Activated naive CD4-positive, alpha-beta T cell (primary cell): ENCODE results near the gene STK24.

Experiments used
- DNase-seq, 4 experiments: peaks; one replicate each; lab custom pipeline; 2025; lab: John Stamatoyannopoulos, UW

The STK24 gene

DNA sequence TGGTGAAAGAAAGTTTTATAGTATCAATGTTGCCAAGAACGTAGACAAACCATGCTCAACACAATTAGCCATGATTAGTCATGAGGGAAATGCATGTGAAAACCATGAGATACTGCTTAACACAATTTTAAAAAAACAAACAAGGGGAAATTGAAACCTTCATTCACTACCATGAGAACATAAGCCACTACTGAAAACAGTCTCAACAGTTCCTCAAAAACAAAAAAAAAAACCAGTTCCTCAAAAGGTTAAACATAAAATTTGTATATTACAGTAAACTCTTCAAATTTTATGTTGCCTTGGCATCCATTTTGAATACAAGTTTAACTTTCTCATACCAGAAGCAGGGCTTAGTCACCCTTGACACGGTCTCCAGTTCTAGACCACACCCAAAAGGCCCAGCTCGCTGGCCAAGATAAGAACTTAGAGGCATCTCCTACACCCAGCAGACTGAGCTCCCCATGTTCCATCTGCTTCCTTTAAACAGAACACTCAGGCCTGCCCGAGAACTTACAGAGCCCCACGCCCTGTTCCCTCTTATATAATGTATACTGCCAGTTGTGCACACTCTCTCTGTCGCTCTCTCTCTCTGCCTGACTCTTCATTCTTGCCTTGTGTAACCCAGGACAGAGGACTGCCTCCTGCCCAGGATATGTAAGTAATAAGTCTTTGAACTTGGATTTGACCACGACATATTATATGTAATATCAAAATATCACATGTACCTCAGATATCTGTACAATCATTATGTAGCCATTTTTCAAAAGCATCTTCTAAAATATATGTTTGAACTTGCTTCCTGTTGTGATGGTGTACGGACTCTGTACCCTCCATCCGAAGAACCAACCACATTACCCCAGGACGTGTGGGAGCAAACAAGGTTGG, 67.4 kb downstream of the STK24 start:
- DNase-seq, result no peak

DNA sequence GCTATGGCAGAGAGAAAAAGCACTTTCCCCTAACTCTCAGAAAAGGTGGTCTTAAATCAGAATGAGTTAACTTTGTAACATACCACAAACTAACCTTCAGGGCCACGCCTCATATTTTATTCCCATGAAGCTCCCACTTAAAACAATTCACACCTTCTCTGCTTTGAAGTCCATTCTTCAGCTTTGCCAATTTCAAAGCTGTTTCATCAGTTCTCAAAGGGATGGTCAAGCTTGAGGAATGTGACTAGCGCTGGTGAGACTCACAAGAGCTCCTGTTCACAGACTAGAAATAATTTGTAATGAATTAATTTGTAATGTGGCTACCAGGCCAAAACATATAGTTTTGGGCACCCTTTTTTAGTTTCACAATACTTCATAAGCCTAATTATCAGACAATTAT, 68.2 kb downstream of the STK24 start:
- no peak for DNase-seq

DNA sequence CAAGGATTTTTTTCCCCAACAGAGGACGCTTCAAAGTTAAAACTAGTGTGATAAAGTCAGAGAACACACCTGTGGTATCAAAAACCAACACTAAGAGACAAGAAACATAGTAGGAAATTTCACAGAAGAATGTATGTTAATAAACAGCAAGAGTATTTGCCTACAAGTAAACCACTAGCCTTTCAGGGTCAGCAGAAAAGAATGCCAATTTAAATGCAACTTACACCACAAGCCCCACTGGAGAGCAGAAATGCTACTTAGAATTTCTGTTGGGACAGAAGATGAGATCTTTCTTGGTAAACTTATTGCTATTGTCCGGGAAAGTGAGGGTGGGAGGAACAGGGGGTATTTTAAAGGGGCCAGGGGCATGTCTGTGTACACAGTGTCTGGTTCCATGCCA, 68.6 kb downstream of the STK24 start:
- no peak for DNase-seq

DNA sequence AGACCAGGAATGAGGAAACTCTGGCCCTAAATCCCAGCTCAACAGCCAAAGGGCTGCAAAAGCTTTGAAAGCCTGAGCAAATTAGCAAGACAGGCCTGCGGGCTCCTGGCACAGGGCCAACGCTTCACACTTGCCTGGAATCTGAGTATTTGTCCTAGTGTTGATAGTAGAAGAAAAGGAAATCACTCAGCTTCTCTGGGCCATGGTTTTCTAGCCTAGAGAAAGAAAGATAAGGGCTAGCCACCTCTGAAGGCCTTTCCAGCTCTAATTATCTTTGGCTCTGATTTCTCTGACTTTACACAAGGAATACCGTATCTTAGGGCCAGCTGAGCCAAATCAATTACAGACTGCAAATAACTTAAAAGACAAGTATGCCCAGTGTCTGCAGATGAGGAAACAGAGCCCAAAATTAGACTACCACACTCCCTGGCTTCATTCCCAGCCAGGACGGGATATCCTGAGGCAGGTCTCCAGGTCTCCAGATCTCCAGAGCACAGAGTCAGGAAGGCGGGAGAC, 69.6 kb downstream of the STK24 start:
- DNase-seq, result no peak

DNA sequence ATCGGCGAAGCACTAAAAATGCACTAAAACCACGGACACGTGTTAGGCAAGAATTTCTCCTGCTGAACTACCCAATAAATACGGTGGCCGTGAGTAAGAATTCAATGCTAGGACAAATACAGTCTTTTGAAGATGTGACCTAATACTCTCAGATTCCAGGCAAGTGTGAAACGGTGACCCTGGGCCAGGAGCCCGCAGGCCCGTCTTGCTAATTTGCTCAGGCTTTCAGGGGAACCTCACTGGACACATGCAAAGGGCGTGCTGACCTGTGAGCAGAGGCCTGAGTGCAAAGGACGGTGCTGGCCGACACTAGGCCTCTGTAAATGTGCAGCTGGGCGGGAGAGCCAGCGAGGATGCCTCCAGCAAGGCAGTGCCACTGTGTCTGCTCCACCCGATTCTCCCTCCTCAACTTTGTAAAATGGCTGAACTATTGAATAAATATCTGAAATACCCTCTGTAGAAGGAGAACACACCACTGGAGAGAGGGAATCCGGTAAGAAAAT, 70.1 kb downstream of the STK24 start:
- DNase-seq, result no peak

DNA sequence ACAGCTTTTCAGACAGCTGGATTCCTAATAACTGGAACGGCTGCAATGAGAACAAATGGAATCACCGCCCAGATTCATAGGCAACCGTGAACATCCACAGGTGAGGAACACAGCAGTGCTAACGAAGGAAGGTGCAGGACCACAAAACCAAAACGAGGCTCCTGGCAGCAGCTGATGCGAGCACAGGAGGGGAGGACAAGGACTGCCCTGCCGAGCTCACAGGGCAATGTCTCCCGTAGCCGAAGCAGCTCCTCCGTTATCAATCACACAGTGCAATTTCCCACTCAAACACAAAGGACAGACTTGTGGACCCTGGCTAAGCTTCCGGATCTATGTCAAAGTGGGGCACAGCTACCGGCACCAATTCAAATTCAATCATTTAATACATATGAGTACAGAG, 70.6 kb downstream of the STK24 start:
- DNase-seq, result no peak

DNA sequence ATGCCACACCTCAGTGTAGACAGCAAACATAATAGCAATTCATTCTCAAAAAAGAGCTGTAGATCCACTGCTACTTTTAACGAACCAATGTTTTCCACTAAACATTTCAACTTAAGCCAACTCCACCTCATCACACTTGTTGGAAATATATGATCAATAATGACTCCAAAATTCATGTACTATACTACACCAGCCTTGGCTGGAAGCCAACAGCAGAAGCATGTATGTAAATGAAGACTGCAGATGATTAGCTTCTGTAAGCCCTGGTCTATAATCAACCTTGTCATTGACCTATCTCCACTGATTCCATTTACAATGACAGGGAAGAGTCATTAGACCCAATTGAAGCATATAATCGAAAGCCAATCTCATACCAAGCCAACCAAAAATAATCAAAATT, 71.7 kb downstream of the STK24 start:
- DNase-seq, result no peak

DNA sequence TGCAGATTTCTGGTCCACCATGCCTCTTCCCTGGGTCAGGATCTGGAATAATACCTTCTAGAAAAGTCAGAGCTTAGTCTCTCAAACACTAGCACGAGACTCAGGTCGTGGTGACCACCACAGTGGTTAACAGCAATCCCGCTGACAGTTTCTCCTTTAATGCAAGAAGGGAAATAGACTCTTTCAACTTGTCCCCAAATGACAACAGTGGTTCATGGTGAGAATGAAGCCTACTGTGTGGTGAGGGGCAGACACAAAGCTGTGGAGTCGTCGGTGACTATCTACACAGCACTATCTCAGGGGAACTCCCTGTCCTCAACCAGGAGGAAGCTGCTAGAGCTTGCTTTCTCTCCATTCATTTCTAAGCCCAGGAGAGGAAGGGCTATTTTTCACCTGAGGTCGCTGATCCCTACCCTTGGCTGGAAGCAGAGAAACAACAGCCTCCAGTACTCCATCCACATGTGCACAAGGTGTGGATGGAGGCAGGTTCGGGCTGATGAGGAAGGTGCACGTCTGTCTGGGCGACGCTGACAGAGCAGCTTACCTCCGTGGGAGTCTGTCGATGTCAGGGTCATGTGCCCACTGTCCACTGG, 72.4 kb downstream of the STK24 start:
- no peak for DNase-seq

DNA sequence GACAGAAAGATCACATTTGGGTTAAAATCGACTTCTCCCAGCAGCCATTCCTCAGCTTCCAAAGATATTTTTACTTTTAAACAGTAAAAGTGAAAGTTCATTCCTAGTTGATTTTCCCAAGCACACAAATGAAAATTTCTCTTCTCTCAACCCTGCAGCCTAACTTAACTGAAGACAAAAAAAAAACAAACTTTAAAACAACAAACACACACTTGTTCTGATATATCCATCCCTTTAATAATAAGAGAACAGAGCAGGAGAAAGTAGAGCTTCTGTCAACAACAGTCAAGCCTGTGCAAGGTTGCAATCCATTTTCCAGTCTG, 72.9 kb downstream of the STK24 start:
- DNase-seq, result no peak

DNA sequence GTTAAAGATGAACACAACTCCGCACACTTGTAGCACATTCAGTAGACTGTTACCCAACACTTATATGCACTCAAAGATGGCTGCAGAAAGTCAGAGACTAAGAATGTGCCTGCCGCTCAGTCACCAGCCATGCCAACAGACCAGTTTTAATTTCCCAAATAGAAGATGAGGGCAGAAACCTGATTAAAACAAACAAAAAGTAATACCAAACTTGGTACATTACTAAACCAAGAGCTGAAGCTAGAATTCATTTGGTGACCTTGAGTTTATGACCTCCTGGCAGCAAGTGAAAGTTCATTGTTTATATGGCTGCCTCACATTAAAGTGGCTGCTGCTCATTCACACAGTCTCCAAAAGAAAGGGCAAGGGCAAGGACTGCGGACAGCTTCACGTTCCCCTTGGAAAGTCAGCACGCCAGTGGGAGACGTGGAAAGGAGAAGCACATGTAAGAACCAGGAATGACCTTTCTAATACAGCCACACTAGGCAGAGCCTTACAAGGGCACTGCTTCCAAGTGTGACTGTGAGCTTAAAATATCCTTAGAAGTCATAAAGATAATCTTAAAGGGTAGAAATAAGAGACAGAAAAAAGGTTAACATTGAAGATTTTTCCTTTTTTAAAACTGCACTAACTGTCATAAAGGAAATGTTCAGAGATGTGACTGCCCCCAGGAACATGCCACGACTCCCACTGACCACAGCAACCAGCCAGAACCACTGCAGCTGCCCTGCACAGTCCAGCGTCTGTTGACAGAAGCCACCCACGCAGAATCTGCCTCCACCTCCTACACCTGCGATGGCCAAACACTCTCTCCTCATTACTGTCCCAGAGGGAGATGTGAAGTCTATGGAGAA, 73.5 kb downstream of the STK24 start:
- no peak for DNase-seq

DNA sequence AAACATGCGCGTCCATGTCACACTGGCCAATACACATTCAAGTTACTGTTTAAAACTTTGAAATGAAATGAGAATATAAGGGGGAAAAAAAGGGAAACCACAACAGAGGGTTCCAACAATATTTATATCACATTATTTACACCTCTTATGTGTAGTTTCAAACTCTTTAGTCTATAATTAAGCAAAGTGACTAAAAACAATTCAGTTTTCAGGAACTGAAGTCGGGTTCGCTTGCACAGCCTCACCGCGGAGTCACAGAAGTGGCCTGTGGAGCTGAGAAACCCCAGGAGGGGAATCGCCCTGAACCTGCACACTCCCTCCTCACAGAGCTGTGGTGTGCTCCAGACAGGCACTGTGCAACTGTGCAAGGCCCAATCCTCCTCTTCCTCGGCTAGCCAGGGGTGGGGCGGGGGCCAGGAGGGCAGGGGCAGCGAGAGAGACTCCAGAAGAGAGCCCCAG, 75.9 kb downstream of the STK24 start:
- no peak for DNase-seq

DNA sequence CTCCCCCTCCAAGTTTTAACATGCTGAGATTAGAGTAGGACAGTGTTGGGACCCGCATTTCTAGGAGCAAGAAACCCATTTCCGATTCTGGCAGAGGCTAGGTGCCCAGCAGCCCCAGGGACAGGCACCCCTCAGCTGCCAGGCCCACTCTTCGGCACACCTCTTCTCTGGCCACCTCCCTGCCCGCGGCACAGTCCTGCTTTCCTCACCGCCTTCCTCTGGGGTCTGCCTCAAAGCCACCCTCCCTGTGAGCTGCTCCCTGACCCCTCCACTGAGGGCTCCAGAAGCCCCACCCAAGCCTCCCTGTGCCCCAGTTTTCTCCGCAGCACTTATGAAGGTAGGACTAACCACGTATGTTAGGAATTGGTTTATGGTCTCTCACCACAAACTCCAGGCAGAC, 79.9 kb downstream of the STK24 start:
- DNase-seq, result no peak

DNA sequence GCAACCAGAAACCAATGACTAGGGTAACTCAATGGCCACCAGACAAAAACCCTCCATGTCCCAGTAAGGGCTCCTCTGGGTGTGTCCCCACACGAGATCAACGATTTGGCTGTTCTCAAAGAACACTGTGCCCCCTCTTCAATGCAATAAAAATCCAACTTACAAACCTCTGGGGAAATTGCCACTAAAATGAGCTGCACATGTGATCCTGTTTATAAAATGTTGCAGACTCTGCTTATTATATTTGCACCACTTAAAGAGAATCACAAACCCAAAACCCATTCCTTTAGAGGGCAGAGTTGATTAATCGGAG, 80.5 kb downstream of the STK24 start:
- DNase-seq, result no peak

DNA sequence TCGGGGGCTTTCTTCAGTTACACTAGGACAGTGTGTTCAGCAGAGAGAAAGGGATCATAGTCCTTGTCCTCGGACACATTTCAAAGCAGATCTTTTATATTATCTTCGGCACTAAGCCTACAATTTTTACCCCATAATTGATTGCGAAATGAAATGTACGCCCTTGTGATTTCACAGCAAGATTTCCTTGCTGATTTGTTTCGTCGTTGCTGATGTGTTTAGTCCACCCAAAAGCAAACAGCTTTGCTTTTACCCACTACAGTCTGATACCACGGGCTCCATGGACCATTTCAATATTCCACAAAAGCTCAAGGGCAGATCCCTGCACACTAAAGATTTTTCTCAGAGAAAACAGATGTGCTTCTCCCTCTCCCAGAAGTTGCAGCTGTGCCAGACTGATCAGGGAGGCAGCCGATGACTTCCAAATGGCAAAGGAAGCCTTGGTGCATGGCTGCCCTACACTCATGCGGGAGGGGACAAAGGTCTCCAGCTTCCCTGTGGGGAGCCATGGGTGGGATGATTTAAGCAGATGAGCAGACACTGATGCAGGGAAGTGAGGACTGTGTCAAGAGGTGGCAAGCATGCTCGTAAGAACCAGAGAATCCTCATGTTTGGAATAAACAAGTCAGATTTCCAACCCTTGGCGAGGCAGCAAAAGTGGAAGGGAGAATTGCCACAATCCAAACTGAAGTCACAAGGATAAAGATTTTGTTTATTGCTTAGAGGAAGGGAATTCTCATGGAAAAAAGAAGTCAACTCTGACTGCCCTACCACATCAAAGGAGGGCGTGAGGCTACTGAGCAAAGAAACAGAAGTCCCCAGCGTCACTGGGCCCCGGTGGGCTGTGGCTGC, 81.1 kb downstream of the STK24 start:
- DNase-seq, result peak in 1 of 4 experiments; percentile 20

DNA sequence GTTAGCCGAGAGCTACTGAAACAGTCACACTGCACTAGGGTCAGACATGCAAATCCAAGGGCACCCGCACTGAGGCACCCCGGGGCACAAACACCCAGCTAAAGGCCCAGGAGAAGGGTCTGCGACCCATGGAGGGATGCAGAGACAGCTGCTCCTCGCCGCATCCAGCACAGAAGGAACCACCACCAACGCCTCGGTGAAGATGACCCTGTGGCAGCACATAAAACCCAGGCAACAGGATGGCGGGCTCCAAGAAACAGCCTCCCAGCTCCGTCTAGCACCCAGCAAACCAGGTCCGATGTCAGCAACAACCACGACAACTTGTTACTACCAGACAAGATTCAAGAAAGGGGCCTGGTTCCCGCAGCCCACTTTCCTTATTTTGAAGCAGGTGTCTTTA, 82.1 kb downstream of the STK24 start:
- DNase-seq, result no peak

DNA sequence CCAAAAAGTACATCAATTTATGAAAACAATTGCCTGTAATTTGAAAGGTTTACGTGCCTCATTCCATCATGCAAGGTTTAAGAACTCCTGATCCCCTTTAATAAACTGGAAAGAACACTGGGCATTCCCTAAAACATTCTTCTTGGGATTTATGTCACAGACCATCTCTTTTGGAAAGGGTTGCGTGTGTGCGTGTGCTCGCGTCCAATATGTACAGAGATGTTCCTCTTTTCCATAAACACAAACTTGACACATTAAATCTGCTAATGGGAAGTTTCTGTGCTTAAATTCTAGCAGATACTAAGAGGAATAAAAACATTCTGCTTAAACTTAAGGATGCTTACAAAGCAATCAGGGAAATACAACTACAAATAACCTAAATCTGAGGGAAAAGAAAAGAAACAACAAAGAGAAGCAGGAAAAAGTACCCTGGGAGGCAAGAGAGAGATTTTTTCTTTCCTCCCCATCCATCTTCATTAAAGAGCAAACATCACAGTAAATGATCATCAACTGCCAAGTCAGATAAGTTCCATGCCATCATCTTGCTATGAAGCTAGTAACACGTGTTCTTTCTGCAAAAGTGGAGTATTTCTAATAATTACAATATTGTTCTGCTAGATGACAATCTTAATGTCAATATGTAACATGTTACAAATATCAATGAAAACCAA, 83.7 kb downstream of the STK24 start:
- DNase-seq, result no peak

DNA sequence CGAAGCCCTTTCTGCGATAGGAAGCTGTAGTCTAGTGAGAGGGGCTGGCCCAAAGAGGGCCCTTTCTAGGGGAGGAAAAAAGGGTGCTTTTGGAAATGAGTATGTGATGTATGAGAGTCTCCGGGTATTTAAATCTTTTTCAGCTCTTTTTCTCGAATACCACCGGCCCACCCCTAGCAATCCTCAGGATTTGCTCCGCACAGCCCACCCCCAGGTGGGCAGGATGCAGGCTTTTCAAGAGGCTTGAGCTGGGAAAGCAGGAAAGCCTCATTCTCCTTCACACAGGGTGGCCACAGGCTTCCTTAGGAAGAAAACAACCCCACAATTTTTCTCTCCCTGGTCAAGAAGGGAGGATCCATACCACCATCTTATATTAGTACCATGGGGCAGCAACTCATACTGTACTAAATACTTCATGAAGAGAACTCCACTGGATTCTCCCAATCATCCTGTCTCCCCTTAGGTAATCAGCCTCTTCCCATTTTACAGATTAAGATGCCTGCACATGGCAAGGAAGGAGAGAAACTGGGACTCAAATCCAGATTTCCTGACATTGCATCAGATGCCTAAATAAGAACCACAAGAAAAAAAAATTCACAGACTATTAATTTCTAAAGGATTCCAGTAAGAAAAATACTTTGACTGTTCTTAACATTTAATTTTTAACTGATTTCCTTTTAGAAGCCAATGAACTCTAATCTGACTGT, 84.4 kb downstream of the STK24 start:
- DNase-seq, result no peak

DNA sequence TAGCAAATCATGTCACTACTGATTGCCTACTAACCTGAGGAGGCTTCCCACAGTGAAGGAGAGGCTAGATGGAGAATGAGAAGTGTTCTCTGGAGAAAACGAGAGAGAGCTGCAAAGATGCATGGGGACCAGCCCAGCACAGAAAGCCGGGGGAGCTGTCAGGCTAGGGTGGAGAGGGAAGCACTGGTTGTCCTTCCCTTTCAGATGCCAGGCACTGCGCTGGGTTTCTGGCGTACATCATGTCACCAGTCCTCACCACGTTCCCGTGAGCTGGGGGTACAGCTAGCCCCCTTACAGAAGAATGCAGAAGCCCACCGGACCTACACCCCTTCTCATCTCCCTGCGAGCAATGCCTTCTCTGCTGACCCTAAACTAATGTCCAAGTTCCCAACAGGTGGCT, 86.0 kb downstream of the STK24 start:
- no peak for DNase-seq

DNA sequence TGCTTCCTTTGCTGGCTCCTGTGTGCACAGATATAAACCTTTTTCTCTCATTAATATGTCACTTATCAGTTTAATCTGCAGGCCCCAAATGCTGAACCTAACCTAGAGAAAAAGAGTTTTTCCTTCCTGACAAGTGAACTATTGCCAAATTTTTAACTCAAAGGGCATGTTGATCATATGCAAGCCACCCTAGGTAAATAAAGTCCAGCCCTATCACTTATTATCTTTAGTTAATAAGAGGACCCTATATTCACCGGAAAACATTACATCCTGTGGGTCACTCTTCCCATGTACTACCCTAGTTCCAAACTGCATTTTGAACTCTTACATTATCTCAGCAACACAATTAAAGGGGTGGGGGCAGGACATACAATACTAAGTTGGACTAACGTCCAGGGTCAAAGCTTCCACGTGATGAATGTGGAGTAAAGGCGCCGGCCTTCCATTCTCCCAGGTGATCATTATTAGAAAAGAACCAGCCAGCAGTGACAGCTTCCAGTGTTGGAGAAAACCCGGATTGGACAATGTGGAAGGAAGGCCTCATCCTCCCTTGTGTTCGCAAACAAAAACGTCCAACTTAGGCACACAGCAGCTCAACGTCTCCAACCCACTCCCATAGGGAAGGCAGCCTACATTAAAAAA, 86.6 kb downstream of the STK24 start:
- no peak for DNase-seq
